ENCODE measurements around the gene SCD5.

Gene SCD5

GRCh38 chr4:82584931-82585330 lies 213.7 kb downstream of the SCD5 start:
- DNase-seq, result no peak

GRCh38 chr4:82583897-82584587 lies 214.6 kb downstream of the SCD5 start:
- no peak for DNase-seq

DNA sequence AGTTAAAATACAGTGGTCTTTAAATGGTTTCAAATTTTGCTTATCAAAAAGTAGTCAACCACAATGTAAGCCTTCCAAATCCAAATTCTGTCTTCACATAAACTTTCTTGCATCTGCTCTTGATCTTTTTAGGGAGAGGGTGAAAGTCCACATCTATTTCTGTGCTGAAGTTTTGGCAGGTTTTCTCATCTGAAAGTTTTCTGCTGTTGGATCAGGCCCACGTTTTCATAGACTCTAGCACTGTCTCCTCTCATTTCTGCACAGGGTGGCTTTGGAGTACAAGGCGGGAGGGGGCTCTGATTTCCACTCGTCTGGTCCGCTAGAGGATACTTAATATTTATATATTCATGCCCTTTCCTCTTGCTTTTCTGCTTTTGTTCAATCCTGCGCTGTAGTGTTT lies 218.7 kb downstream of the SCD5 start:
- DNase-seq, result no peak
